ENCODE data around the gene TSPAN5.

Gene TSPAN5

GRCh38 chr4:98615991-98616390 is 42.4 kb downstream of the TSPAN5 start:
- no peak for DNase-seq

- DNase-seq, result peak; percentile 65
Measured at GRCh38 chr4:98614662-98615061, 43.7 kb downstream of the TSPAN5 start.

- no peak for DNase-seq
Measured at GRCh38 chr4:98614094-98614493, 44.3 kb downstream of the TSPAN5 start.

- peak; percentile 29 for DNase-seq
Measured at GRCh38 chr4:98613453-98614075, 44.8 kb downstream of the TSPAN5 start.

GRCh38 chr4:98612318-98613250 is 45.8 kb downstream of the TSPAN5 start:
- no peak for DNase-seq

- no peak for DNase-seq
Measured at GRCh38 chr4:98611677-98612317, 46.6 kb downstream of the TSPAN5 start.

GRCh38 chr4:98610926-98611676 is 47.3 kb downstream of the TSPAN5 start:
- no peak for DNase-seq

- DNase-seq, result no peak
Measured at GRCh38 chr4:98610431-98610830, 48.0 kb downstream of the TSPAN5 start.

GRCh38 chr4:98609934-98610333 is 48.5 kb downstream of the TSPAN5 start:
- DNase-seq, result peak; percentile 53

GRCh38 chr4:98608356-98608755 is 50.1 kb downstream of the TSPAN5 start:
- no peak for DNase-seq

- DNase-seq, result no peak
Measured at GRCh38 chr4:98606894-98607293, 51.5 kb downstream of the TSPAN5 start.

GRCh38 chr4:98605216-98605615 is 53.2 kb downstream of the TSPAN5 start:
- no peak for DNase-seq

GRCh38 chr4:98604723-98605122 is 53.7 kb downstream of the TSPAN5 start:
- DNase-seq, result no peak

GRCh38 chr4:98603683-98604521 is 54.5 kb downstream of the TSPAN5 start:
- DNase-seq, result peak; percentile 70

GRCh38 chr4:98602270-98602669 is 56.1 kb downstream of the TSPAN5 start:
- DNase-seq, result no peak

GRCh38 chr4:98601708-98602107 is 56.7 kb downstream of the TSPAN5 start:
- peak; percentile 56 for DNase-seq

- peak; percentile 39 for DNase-seq
Measured at GRCh38 chr4:98599617-98600205, 58.7 kb downstream of the TSPAN5 start.

- DNase-seq, result no peak
Measured at GRCh38 chr4:98586962-98587354, 71.5 kb downstream of the TSPAN5 start.

GRCh38 chr4:98586291-98586961 is 72.0 kb downstream of the TSPAN5 start:
- DNase-seq, result no peak

- DNase-seq, result no peak
Measured at GRCh38 chr4:98585596-98585995, 72.8 kb downstream of the TSPAN5 start.

GRCh38 chr4:98584265-98584664 is 74.1 kb downstream of the TSPAN5 start:
- DNase-seq, result no peak
